HEK293 (cell line): ENCODE results near the gene WNT9B.

Experiments used
- CTCF ChIA-PET: fragments of 350-600 bp; formaldehyde crosslinking; extraction: SDS; loops from one replicate; lab custom pipeline; 2021; ENCODE audit warnings: antibody characterized with exemption; lab: Yijun Ruan, JAX
- POLR2A ChIA-PET: fragments of 300-600 bp; formaldehyde crosslinking; extraction: SDS; loops from one replicate; lab custom pipeline; 2020; ENCODE audit warnings: antibody characterized with exemption, inconsistent platforms; lab: Yijun Ruan, JAX
- H3K27ac ChIP-seq: fragments of 200-500 bp; sonication (Bioruptor generic); 2 replicates; pipeline ENCODE4 v1.5.1; 2014; ENCODE audit warnings: low read depth, low read length, control low read depth, inconsistent platforms; ENCODE audit errors: extremely low read depth
- H3K36me3 ChIP-seq, 2 experiments: fragments of 200-500 bp in 1 of 2; sonication (Bioruptor generic) in 1 of 2; 1 replicate in 1 of 2; 2 replicates in 1 of 2; pipeline ENCODE4 v1.5.1; 2014 to 2017; ENCODE audit warnings: inconsistent platforms in 2 of 2, low read length in 2 of 2; ENCODE audit not compliant: control insufficient read depth in 2 of 2, insufficient read depth in 1 of 2
- H3K4me1 ChIP-seq: fragments of 200-500 bp; sonication (Bioruptor generic); 2 replicates; pipeline ENCODE4 v1.5.1; 2014; ENCODE audit warnings: mild to moderate bottlenecking, low read length, inconsistent platforms; ENCODE audit not compliant: control insufficient read depth, insufficient read depth
- H3K4me3 ChIP-seq: 2 replicates; pipeline ENCODE4 v1.5.1; 2011; ENCODE audit warnings: low read depth, mild to moderate bottlenecking, control low read depth, low read length, moderate library complexity
- H3K9me3 ChIP-seq: fragments of 200-500 bp; sonication (Bioruptor generic); 2 replicates; pipeline ENCODE4 v1.5.1; 2014; ENCODE audit warnings: low read depth, low read length, inconsistent platforms; ENCODE audit not compliant: control insufficient read depth, insufficient read depth
- HOXA7 ChIP-seq: sonication (generic); formaldehyde crosslinking; IDR thresholded peaks from 2 replicates; pipeline ENCODE4 v1.8.1; 2022; ENCODE audit warnings: missing genetic modification reagents, borderline replicate concordance
- IKZF3 ChIP-seq: fragments of 450-650 bp; IDR thresholded peaks from 2 replicates; pipeline ENCODE4 v1.5.0; 2018; ENCODE audit warnings: missing biosample characterization, mild to moderate bottlenecking, missing genetic modification characterization, moderate library complexity
- PRDM1 ChIP-seq: fragments of 450-650 bp; formaldehyde crosslinking; IDR thresholded peaks from 2 replicates; pipeline ENCODE4; 2016; ENCODE audit warnings: missing biosample characterization, missing genetic modification characterization
- REPIN1 ChIP-seq: fragments of 450-650 bp; formaldehyde crosslinking; IDR thresholded peaks from 2 replicates; pipeline ENCODE4 v1.5.1; 2017; ENCODE audit warnings: missing biosample characterization, missing genetic modification characterization, low read depth
- SCRT1 ChIP-seq: fragments of 450-650 bp; formaldehyde crosslinking; IDR thresholded peaks from 2 replicates; pipeline ENCODE4 v1.5.1; 2016; ENCODE audit warnings: missing biosample characterization, missing genetic modification characterization, borderline replicate concordance
- ZBTB17 ChIP-seq: fragments of 450-650 bp; formaldehyde crosslinking; IDR thresholded peaks from 2 replicates; pipeline ENCODE4 v1.5.1; 2016; ENCODE audit warnings: missing biosample characterization, missing genetic modification characterization
- ZBTB21 ChIP-seq: fragments of 450-650 bp; formaldehyde crosslinking; IDR thresholded peaks from 2 replicates; pipeline ENCODE4 v1.5.1; 2017; ENCODE audit warnings: missing biosample characterization, missing genetic modification characterization
- ZNF133 ChIP-seq: fragments of 450-650 bp; formaldehyde crosslinking; IDR thresholded peaks from 2 replicates; pipeline ENCODE4 v1.5.1; 2016; ENCODE audit warnings: missing biosample characterization, missing genetic modification characterization
- ZNF174 ChIP-seq: fragments of 450-650 bp; formaldehyde crosslinking; IDR thresholded peaks from 2 replicates; pipeline ENCODE4 v1.5.0; 2017; ENCODE audit warnings: missing biosample characterization, mild to moderate bottlenecking, missing genetic modification characterization
- ZNF211 ChIP-seq: fragments of 450-650 bp; formaldehyde crosslinking; IDR thresholded peaks from 2 replicates; pipeline ENCODE4 v1.5.1; 2016; ENCODE audit warnings: low read depth, missing biosample characterization, missing genetic modification characterization
- ZNF366 ChIP-seq: fragments of 450-650 bp; formaldehyde crosslinking; conservative IDR thresholded peaks from 2 replicates; pipeline ENCODE4 v1.5.1; 2016; ENCODE audit warnings: missing biosample characterization, missing genetic modification characterization
- ZNF501 ChIP-seq: fragments of 450-650 bp; formaldehyde crosslinking; IDR thresholded peaks from 2 replicates; pipeline ENCODE4 v1.5.1; 2016; ENCODE audit warnings: missing biosample characterization, missing genetic modification characterization
- ZNF549 ChIP-seq: fragments of 450-650 bp; IDR thresholded peaks from 2 replicates; pipeline ENCODE4 v1.5.1; 2018; ENCODE audit warnings: missing biosample characterization, missing genetic modification characterization, mild to moderate bottlenecking, inconsistent platforms, moderate library complexity
- ZNF677 ChIP-seq: fragments of 450-650 bp; IDR thresholded peaks from 2 replicates; pipeline ENCODE4 v1.5.0; 2018; ENCODE audit warnings: missing biosample characterization, mild to moderate bottlenecking, missing genetic modification characterization, moderate library complexity
- ZNF701 ChIP-seq: fragments of 450-650 bp; formaldehyde crosslinking; IDR thresholded peaks from 2 replicates; pipeline ENCODE4 v1.5.1; 2016; ENCODE audit warnings: missing biosample characterization, missing genetic modification characterization
- ZNF768 ChIP-seq: fragments of 450-650 bp; formaldehyde crosslinking; IDR thresholded peaks from 2 replicates; pipeline ENCODE4 v1.5.1; 2018; ENCODE audit warnings: missing biosample characterization, mild to moderate bottlenecking, missing genetic modification characterization
- ZNF843 ChIP-seq: fragments of 450-650 bp; formaldehyde crosslinking; IDR thresholded peaks from 2 replicates; pipeline ENCODE4 v1.5.1; 2016; ENCODE audit warnings: missing biosample characterization, missing genetic modification characterization
- TF ChIP-seq, protein P1 (sequence below): fragments of 450-650 bp; formaldehyde crosslinking; IDR thresholded peaks from 2 replicates; pipeline ENCODE4 v1.5.1; 2016; ENCODE audit warnings: missing biosample characterization, missing genetic modification characterization
- TF ChIP-seq, protein P2 (sequence below): fragments of 450-650 bp; formaldehyde crosslinking; IDR thresholded peaks from 2 replicates; pipeline ENCODE4 v1.5.1; 2016; ENCODE audit warnings: missing biosample characterization, missing genetic modification characterization
- TF ChIP-seq, protein P3 (sequence below): fragments of 450-650 bp; formaldehyde crosslinking; IDR thresholded peaks from 2 replicates; pipeline ENCODE4 v1.5.1; 2016; ENCODE audit warnings: missing biosample characterization, missing genetic modification characterization
- TF ChIP-seq, protein P4 (sequence below): fragments of 450-650 bp; formaldehyde crosslinking; conservative IDR thresholded peaks from 2 replicates; pipeline ENCODE4 v1.5.1; 2016; ENCODE audit warnings: low read depth, missing biosample characterization, missing genetic modification characterization
- TF ChIP-seq, protein P5 (sequence below): fragments of 450-650 bp; formaldehyde crosslinking; IDR thresholded peaks from 2 replicates; pipeline ENCODE4 v1.5.1; 2017; ENCODE audit warnings: missing biosample characterization, missing genetic modification characterization
- TF ChIP-seq, protein P6 (sequence below): fragments of 450-650 bp; formaldehyde crosslinking; IDR thresholded peaks from 2 replicates; pipeline ENCODE4 v1.5.1; 2017; ENCODE audit warnings: missing biosample characterization, mild to moderate bottlenecking, missing genetic modification characterization, moderate library complexity

Gene WNT9B

DNA sequence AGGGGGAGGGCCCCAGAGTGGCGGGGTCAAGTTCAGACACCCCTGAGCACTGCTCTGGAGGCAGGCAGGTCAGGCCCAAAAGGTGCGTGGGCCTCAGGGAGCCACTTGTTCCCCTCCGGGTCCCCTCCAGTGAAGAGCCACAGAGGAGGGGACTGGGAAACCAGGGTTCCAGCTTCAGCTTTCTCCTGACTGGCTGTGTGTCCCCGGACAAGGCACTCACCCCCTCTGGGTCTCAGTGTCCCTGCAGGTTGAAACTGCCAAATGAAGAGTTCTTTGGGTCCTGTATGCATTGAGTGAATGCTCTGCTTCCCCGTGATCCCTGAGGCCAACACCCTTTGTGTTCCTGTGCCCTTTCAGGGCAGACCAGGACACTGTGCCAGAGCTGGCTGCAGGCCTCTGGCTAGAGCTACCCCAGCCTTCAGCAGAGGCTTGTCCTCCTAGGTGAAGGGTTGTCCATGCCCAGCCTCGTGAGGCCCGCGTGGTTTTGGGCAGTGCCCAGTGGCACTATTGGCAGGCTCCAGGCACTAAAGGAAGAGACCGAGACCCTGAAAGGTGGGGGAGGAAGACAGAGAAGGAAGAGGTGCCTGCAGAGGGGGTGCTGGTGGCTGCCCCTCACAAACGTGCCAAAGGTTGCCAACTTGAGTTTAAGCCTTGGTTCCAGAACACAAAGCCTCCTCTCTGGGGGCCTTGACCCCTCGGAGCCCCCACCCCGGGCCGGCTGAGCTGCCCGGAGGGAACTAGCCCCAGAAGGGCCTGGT lies 19.6 kb upstream of the WNT9B start:
- H3K4me3 ChIP-seq = no peak overlapping the region
- no peaks in the 10 kb centered on the region for H3K4me1 ChIP-seq
- no peak overlapping the region for H3K27ac ChIP-seq
- CTCF ChIA-PET = interaction anchor here (1.8 to 3.7 kb wide), 2 partner anchors 10 to 110 kb away, joined by 9 to 19 read pairs; no protein-coding TSS in a partner anchor
- H3K9me3 ChIP-seq = no peaks in the 10 kb centered on the region
- no peaks in the 10 kb centered on the region for H3K36me3 ChIP-seq
- POLR2A ChIA-PET = no interaction called here
- TF ChIP-seq ZNF366 (tag by site-specific recombination) (no peak), REPIN1 (tag by site-specific recombination) (no peak), ZNF549 (no peak), ZNF768 (tag by site-specific recombination) (no peak), ZNF501 (tag by site-specific recombination) (no peak), HOXA7 (CRISPR knock-in tag) (no peak), SCRT1 (tag by site-specific recombination) (no peak), ZNF701 (tag by site-specific recombination) (no peak), IKZF3 (tag by site-specific recombination) (no peak), ZNF211 (tag by site-specific recombination) (no peak), ZBTB17 (tag by site-specific recombination) (no peak), PRDM1 (no peak)
- TF ChIP-seq, protein P1, sequence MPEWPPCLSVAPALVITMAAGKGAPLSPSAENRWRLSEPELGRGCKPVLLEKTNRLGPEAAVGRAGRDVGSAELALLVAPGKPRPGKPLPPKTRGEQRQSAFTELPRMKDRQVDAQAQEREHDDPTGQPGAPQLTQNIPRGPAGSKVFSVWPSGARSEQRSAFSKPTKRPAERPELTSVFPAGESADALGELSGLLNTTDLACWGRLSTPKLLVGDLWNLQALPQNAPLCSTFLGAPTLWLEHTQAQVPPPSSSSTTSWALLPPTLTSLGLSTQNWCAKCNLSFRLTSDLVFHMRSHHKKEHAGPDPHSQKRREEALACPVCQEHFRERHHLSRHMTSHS (tag by site-specific recombination) = no peak
- TF ChIP-seq, protein P2, sequence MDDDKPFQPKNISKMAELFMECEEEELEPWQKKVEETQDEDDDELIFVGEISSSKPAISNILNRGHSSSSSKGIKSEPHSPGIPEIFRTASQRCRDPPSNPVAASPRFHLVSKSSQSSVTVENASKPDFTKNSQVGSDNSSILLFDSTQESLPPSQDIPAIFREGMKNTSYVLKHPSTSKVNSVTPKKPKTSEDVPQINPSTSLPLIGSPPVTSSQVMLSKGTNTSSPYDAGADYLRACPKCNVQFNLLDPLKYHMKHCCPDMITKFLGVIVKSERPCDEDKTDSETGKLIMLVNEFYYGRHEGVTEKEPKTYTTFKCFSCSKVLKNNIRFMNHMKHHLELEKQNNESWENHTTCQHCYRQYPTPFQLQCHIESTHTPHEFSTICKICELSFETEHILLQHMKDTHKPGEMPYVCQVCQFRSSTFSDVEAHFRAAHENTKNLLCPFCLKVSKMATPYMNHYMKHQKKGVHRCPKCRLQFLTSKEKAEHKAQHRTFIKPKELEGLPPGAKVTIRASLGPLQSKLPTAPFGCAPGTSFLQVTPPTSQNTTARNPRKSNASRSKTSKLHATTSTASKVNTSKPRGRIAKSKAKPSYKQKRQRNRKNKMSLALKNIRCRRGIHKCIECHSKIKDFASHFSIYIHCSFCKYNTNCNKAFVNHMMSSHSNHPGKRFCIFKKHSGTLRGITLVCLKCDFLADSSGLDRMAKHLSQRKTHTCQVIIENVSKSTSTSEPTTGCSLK = no peak

DNA sequence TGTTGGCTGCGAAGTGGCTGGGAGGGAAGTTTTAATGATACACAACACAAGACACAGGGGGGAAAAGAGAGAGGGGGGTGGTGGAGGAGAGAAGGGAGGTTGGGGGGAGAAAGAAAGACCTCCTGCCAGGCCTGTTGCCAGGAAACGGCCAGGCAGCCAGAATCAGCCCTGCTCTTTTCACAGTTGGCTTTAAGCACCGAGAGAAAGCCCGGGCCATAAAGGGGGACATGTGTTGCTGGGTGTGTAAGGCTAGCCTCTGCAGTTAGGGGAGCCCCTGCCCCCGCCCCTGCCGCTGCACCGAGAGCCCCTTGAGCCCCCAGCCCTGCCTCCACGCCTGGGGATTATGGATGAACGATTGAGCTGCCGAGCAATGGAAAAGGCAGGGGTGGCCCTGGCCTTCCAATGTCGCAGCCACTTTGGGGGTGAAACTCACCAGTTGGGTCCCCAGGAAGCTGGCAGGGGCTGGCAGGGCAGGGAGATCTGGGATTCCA lies 19.0 kb upstream of the WNT9B start:
- ChIA-PET POLR2A (interaction anchor here (1.1 kb wide), 1 partner anchor 110 kb away, joined by 3 read pairs; no protein-coding TSS in a partner anchor), CTCF (interaction anchor here (0.6 to 1.8 kb wide), 4 partner anchors 9 to 830 kb away, joined by 3 to 9 read pairs (median 5); no protein-coding TSS in a partner anchor)
- Histone ChIP-seq H3K4me3 (no peak overlapping the region), H3K9me3 (no peaks in the 10 kb centered on the region), H3K4me1 (no peaks in the 10 kb centered on the region), H3K27ac (no peak overlapping the region), H3K36me3 (no peaks in the 10 kb centered on the region)
- no peak for TF ChIP-seq ZNF174 (tag by site-specific recombination)
- TF ChIP-seq ZNF133 (tag by site-specific recombination) = no peak
- TF ChIP-seq, protein P3, sequence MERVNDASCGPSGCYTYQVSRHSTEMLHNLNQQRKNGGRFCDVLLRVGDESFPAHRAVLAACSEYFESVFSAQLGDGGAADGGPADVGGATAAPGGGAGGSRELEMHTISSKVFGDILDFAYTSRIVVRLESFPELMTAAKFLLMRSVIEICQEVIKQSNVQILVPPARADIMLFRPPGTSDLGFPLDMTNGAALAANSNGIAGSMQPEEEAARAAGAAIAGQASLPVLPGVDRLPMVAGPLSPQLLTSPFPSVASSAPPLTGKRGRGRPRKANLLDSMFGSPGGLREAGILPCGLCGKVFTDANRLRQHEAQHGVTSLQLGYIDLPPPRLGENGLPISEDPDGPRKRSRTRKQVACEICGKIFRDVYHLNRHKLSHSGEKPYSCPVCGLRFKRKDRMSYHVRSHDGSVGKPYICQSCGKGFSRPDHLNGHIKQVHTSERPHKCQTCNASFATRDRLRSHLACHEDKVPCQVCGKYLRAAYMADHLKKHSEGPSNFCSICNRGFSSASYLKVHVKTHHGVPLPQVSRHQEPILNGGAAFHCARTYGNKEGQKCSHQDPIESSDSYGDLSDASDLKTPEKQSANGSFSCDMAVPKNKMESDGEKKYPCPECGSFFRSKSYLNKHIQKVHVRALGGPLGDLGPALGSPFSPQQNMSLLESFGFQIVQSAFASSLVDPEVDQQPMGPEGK (tag by site-specific recombination) = no peak
- TF ChIP-seq, protein P4, sequence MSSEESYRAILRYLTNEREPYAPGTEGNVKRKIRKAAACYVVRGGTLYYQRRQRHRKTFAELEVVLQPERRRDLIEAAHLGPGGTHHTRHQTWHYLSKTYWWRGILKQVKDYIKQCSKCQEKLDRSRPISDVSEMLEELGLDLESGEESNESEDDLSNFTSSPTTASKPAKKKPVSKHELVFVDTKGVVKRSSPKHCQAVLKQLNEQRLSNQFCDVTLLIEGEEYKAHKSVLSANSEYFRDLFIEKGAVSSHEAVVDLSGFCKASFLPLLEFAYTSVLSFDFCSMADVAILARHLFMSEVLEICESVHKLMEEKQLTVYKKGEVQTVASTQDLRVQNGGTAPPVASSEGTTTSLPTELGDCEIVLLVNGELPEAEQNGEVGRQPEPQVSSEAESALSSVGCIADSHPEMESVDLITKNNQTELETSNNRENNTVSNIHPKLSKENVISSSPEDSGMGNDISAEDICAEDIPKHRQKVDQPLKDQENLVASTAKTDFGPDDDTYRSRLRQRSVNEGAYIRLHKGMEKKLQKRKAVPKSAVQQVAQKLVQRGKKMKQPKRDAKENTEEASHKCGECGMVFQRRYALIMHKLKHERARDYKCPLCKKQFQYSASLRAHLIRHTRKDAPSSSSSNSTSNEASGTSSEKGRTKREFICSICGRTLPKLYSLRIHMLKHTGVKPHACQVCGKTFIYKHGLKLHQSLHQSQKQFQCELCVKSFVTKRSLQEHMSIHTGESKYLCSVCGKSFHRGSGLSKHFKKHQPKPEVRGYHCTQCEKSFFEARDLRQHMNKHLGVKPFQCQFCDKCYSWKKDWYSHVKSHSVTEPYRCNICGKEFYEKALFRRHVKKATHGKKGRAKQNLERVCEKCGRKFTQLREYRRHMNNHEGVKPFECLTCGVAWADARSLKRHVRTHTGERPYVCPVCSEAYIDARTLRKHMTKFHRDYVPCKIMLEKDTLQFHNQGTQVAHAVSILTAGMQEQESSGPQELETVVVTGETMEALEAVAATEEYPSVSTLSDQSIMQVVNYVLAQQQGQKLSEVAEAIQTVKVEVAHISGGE (tag by site-specific recombination) = no peak
- TF ChIP-seq ZBTB21 (tag by site-specific recombination) = no peak
- no peak for TF ChIP-seq ZNF677
- TF ChIP-seq ZNF843 (tag by site-specific recombination) = no peak
- TF ChIP-seq, protein P5, sequence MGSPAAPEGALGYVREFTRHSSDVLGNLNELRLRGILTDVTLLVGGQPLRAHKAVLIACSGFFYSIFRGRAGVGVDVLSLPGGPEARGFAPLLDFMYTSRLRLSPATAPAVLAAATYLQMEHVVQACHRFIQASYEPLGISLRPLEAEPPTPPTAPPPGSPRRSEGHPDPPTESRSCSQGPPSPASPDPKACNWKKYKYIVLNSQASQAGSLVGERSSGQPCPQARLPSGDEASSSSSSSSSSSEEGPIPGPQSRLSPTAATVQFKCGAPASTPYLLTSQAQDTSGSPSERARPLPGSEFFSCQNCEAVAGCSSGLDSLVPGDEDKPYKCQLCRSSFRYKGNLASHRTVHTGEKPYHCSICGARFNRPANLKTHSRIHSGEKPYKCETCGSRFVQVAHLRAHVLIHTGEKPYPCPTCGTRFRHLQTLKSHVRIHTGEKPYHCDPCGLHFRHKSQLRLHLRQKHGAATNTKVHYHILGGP (tag by site-specific recombination) = no peak
- TF ChIP-seq, protein P6, sequence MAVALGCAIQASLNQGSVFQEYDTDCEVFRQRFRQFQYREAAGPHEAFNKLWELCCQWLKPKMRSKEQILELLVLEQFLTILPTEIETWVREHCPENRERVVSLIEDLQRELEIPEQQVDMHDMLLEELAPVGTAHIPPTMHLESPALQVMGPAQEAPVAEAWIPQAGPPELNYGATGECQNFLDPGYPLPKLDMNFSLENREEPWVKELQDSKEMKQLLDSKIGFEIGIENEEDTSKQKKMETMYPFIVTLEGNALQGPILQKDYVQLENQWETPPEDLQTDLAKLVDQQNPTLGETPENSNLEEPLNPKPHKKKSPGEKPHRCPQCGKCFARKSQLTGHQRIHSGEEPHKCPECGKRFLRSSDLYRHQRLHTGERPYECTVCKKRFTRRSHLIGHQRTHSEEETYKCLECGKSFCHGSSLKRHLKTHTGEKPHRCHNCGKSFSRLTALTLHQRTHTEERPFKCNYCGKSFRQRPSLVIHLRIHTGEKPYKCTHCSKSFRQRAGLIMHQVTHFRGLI (tag by site-specific recombination) = no peak
